ENCODE data around the gene EPM2A.

Gene EPM2A

DNA sequence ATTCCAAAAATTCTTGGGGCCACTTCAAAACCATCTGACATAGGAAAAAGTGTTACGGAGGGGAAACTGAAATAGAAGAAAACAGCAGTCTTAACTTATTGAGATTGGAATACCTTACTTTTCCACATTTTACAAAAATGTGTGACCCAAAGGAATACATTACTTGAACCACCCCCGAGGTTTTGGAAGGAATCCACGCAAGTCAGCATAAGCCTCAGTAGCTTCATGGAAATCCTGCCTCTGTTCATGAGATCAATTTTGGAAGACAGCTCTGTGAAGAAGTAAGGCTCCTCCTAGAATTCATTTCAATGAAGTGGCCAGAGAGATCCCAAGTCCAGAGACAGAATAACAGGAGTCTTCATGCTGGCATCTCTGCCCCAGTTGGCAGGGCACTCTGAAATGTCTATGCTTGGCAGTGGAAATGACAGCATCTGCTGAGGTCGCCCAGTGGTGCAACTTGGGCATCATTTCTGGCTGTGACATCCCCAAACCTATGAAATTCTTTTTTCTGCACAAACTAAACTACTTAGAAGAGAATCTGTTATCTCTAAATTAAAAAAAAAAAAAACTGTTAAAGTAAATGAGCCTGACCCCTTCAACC lies 132.5 kb downstream of the EPM2A start:
- no peak for DNase-seq (ENCODE audit: low read depth)
- Histone ChIP-seq H3K4me1 (ENCODE audit: control insufficient read depth, insufficient read depth, low read length) (peaks cover 13% of the 10 kb centered on the region), H3K36me3 (ENCODE audit: control insufficient read depth, insufficient read depth, low read length, severe bottlenecking) (no peaks in the 10 kb centered on the region), H3K9me3 (ENCODE audit: control insufficient read depth, low read length) (no peaks in the 10 kb centered on the region), H3K9ac (ENCODE audit: low read length) (peak overlapping the region; percentile 11), H3K27me3 (replicated peaks; ENCODE audit: control insufficient read depth, insufficient read depth, low read length) (no peaks in the 10 kb centered on the region), H3K4me3 (ENCODE audit: low read length) (peak overlapping the region; percentile 3)

GRCh38 chr6:145601397-145601796 lies 133.9 kb downstream of the EPM2A start:
- H3K36me3 ChIP-seq (ENCODE audit: control insufficient read depth, insufficient read depth, low read length, severe bottlenecking), result no peaks in the 10 kb centered on the region
- H3K9me3 ChIP-seq (ENCODE audit: control insufficient read depth, low read length), result no peaks in the 10 kb centered on the region
- H3K4me1 ChIP-seq (ENCODE audit: control insufficient read depth, insufficient read depth, low read length), result peaks cover 13% of the 10 kb centered on the region
- DNase-seq (ENCODE audit: low read depth), result no peak
- H3K27me3 ChIP-seq (replicated peaks; ENCODE audit: control insufficient read depth, insufficient read depth, low read length), result no peaks in the 10 kb centered on the region
- H3K9ac ChIP-seq (ENCODE audit: low read length), result no peak overlapping the region
- no peak overlapping the region for H3K4me3 ChIP-seq (ENCODE audit: low read length)

DNA sequence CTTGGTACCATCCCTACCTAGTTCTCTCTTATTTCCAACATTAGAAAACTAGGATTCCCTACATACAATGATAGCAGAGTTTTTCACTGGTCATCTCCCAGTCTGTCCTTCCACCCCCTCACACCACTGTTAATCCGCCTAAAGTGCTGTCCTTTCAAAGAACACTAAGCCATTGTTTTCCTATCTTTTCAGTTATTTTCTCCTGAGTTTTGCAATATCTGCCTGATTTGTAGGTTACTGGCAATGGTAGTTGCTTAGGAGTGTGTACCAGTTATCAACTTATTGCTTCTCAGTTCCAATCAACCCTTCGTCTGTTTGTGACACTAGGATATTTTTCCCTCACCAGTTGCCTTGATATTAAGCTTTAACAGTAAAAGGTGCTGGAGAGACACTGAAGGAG lies 135.0 kb downstream of the EPM2A start:
- H3K9me3 ChIP-seq (ENCODE audit: control insufficient read depth, low read length), result no peaks in the 10 kb centered on the region
- no peak for DNase-seq (ENCODE audit: low read depth)
- no peaks in the 10 kb centered on the region for H3K36me3 ChIP-seq (ENCODE audit: control insufficient read depth, insufficient read depth, low read length, severe bottlenecking)
- no peaks in the 10 kb centered on the region for H3K27me3 ChIP-seq (replicated peaks; ENCODE audit: control insufficient read depth, insufficient read depth, low read length)
- no peak overlapping the region for H3K4me3 ChIP-seq (ENCODE audit: low read length)
- H3K9ac ChIP-seq (ENCODE audit: low read length), result no peak overlapping the region
- peaks cover 13% of the 10 kb centered on the region for H3K4me1 ChIP-seq (ENCODE audit: control insufficient read depth, insufficient read depth, low read length)

DNA sequence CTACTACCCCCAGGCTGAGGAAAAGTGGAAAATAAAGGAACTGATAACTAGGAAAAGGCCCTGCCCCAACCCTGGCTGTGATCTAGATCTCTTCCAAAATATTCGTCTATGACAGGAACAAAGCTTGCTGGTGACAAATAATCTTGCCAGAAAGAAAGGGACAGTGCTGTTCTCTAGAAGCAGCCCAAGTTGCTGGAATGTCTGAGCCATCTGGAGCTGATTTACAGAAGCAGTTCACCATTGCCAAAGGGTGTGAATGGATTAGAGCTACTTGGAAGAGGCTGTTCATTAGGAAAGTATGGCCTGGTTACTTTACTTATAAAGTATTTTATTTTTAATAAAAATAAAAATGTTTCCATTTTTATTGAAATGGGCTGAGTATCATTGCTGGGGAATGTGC lies 146.3 kb downstream of the EPM2A start:
- Histone ChIP-seq H3K4me3 (ENCODE audit: low read length) (no peak overlapping the region), H3K27me3 (replicated peaks; ENCODE audit: control insufficient read depth, insufficient read depth, low read length) (no peaks in the 10 kb centered on the region), H3K9me3 (ENCODE audit: control insufficient read depth, low read length) (no peaks in the 10 kb centered on the region), H3K36me3 (ENCODE audit: control insufficient read depth, insufficient read depth, low read length, severe bottlenecking) (no peaks in the 10 kb centered on the region), H3K4me1 (ENCODE audit: control insufficient read depth, insufficient read depth, low read length) (no peaks in the 10 kb centered on the region), H3K9ac (ENCODE audit: low read length) (no peak overlapping the region)
- no peak for DNase-seq (ENCODE audit: low read depth)

GRCh38 chr6:145587334-145587733 lies 148.0 kb downstream of the EPM2A start:
- Histone ChIP-seq H3K9ac (ENCODE audit: low read length) (no peak overlapping the region), H3K4me1 (ENCODE audit: control insufficient read depth, insufficient read depth, low read length) (no peaks in the 10 kb centered on the region), H3K9me3 (ENCODE audit: control insufficient read depth, low read length) (peaks cover 3% of the 10 kb centered on the region), H3K36me3 (ENCODE audit: control insufficient read depth, insufficient read depth, low read length, severe bottlenecking) (no peaks in the 10 kb centered on the region), H3K4me3 (ENCODE audit: low read length) (no peak overlapping the region), H3K27me3 (replicated peaks; ENCODE audit: control insufficient read depth, insufficient read depth, low read length) (no peaks in the 10 kb centered on the region)
- DNase-seq (ENCODE audit: low read depth), result no peak

- DNase-seq (ENCODE audit: low read depth), result no peak
- Histone ChIP-seq H3K4me3 (ENCODE audit: low read length) (no peak overlapping the region), H3K9ac (ENCODE audit: low read length) (no peak overlapping the region)
These were observed 151.6 kb downstream of the EPM2A start for GRCh38 chr6:145583753-145584152.

More at GRCh38 chr6:145583753-145584152, 151.6 kb downstream of the EPM2A start:
- H3K4me1 ChIP-seq (ENCODE audit: control insufficient read depth, insufficient read depth, low read length), result no peaks in the 10 kb centered on the region
- peaks cover 3% of the 10 kb centered on the region for H3K9me3 ChIP-seq (ENCODE audit: control insufficient read depth, low read length)
- H3K36me3 ChIP-seq (ENCODE audit: control insufficient read depth, insufficient read depth, low read length, severe bottlenecking), result no peaks in the 10 kb centered on the region
- no peaks in the 10 kb centered on the region for H3K27me3 ChIP-seq (replicated peaks; ENCODE audit: control insufficient read depth, insufficient read depth, low read length)

Data from adipocyte (in vitro differentiated cells).